ENCODE data around the gene GABPB1.

GABPB1 gene

GRCh38 chr15:50328116-50328515, 26.9 kb downstream of the GABPB1 start:
- no peak for TF ChIP-seq CTCF (IDR thresholded peaks at IDR 0.05; ENCODE audit: control insufficient read depth, insufficient read depth, low read depth, low read length, missing control alignments)
- DNase-seq (ENCODE audit: low read depth), result no peak
- no peak overlapping the region for H3K4me3 ChIP-seq (ENCODE audit: control insufficient read depth, low read depth, low read length)

GRCh38 chr15:50321680-50322210, 33.3 kb downstream of the GABPB1 start:
- no peak for TF ChIP-seq CTCF (IDR thresholded peaks at IDR 0.05; ENCODE audit: control insufficient read depth, insufficient read depth, low read depth, low read length, missing control alignments)
- H3K4me3 ChIP-seq (ENCODE audit: control insufficient read depth, low read depth, low read length), result no peak overlapping the region
- DNase-seq (ENCODE audit: low read depth), result no peak

GRCh38 chr15:50320504-50320903, 34.5 kb downstream of the GABPB1 start:
- DNase-seq (ENCODE audit: low read depth), result no peak
- TF ChIP-seq CTCF (IDR thresholded peaks at IDR 0.05; ENCODE audit: control insufficient read depth, insufficient read depth, low read depth, low read length, missing control alignments), result no peak
- H3K4me3 ChIP-seq (ENCODE audit: control insufficient read depth, low read depth, low read length), result no peak overlapping the region

- TF ChIP-seq CTCF (IDR thresholded peaks at IDR 0.05; ENCODE audit: control insufficient read depth, insufficient read depth, low read depth, low read length, missing control alignments), result no peak
- no peak for DNase-seq (ENCODE audit: low read depth)
- no peak overlapping the region for H3K4me3 ChIP-seq (ENCODE audit: control insufficient read depth, low read depth, low read length)
Observed at GRCh38 chr15:50318697-50319096, 36.3 kb downstream of the GABPB1 start.

- TF ChIP-seq CTCF (IDR thresholded peaks at IDR 0.05; ENCODE audit: control insufficient read depth, insufficient read depth, low read depth, low read length, missing control alignments), result peak; percentile 51
- DNase-seq (ENCODE audit: low read depth), result peak; percentile 11
- H3K4me3 ChIP-seq (ENCODE audit: control insufficient read depth, low read depth, low read length), result no peak overlapping the region
Observed at GRCh38 chr15:50315814-50316630, 39.0 kb downstream of the GABPB1 start.

- DNase-seq (ENCODE audit: low read depth), result no peak
- no peak overlapping the region for H3K4me3 ChIP-seq (ENCODE audit: control insufficient read depth, low read depth, low read length)
Observed at GRCh38 chr15:50312636-50313035, 42.4 kb downstream of the GABPB1 start.

More at GRCh38 chr15:50312636-50313035, 42.4 kb downstream of the GABPB1 start:
- TF ChIP-seq CTCF (IDR thresholded peaks at IDR 0.05; ENCODE audit: control insufficient read depth, insufficient read depth, low read depth, low read length, missing control alignments), result no peak
